IMR-90 (cell line): ENCODE measurements around the gene ZDHHC7. TPM values are rescaled to one million over a fixed set of nuclear protein-coding genes. Genes with fewer than 3 reads are reported as not detected.
"Not testable (repeated sequence)": the region's sequence is repeated elsewhere in the genome, so short reads cannot be mapped to it uniquely, and the experiment has no call there.

Source experiments
- ATAC-seq: fragments of 200-7000 bp; cut with Tn5 transposase; 2 replicates; pipeline ENCODE4 v1.9.1; 2020; ENCODE audit warnings: low read depth, mild to moderate bottlenecking, moderate library complexity
- BruUV-seq: library from RNA; stranded (reverse); fragments of 400-500 nt; replicated peaks from 2 replicates; lab custom pipeline; 2021; lab: Mats Ljungman, UMichigan
- CTCF ChIA-PET: fragments of 300-600 bp; formaldehyde crosslinking; extraction: SDS; loops from one replicate; lab custom pipeline; 2021; ENCODE audit warnings: antibody characterized with exemption; lab: Yijun Ruan, JAX
- POLR2A ChIA-PET: fragments of 300-600 bp; sonication (Branson Sonifier 250); formaldehyde crosslinking; loops from one replicate; lab custom pipeline; 2022; ENCODE audit warnings: antibody characterized with exemption; ENCODE audit not compliant: unreplicated experiment; lab: Charles Lee
- DNase-seq: peaks from one replicate; pipeline ENCODE4 v3.0.0; 2013
- H2AFZ ChIP-seq: replicated peaks from 2 replicates; pipeline ENCODE3; 2013; ENCODE audit warnings: low read length, mild to moderate bottlenecking; ENCODE audit not compliant: poor library complexity
- H2AK5ac ChIP-seq: 2 replicates; pipeline ENCODE4 v1.6.1; 2013; ENCODE audit warnings: low read depth, low read length, inconsistent platforms
- H2AK9ac ChIP-seq: replicated peaks from 2 replicates; pipeline ENCODE3; 2013; ENCODE audit warnings: mild to moderate bottlenecking, low read depth, low read length, moderate library complexity; ENCODE audit not compliant: poor library complexity
- H2BK120ac ChIP-seq: 2 replicates; pipeline ENCODE4 v1.6.1; 2013; ENCODE audit warnings: low read depth, low read length, inconsistent platforms
- H2BK15ac ChIP-seq: 3 replicates; pipeline ENCODE4 v1.6.1; 2013; ENCODE audit warnings: low read depth, low read length, inconsistent platforms
- H2BK20ac ChIP-seq: 2 replicates; pipeline ENCODE4 v1.6.1; 2013; ENCODE audit warnings: low read depth, mild to moderate bottlenecking, inconsistent platforms, low read length, moderate library complexity
- H2BK5ac ChIP-seq: 2 replicates; pipeline ENCODE4 v1.6.1; 2013; ENCODE audit warnings: mild to moderate bottlenecking, low read depth, low read length, inconsistent platforms; ENCODE audit not compliant: poor library complexity, severe bottlenecking
- H3K14ac ChIP-seq: replicated peaks from 2 replicates; pipeline ENCODE4 v1.6.1; 2013; ENCODE audit warnings: low read depth, low read length, inconsistent platforms
- H3K18ac ChIP-seq: 2 replicates; pipeline ENCODE4 v1.6.1; 2013; ENCODE audit warnings: low read depth, low read length, control low read depth
- H3K23ac ChIP-seq: 2 replicates; pipeline ENCODE4 v1.6.1; 2013; ENCODE audit warnings: low read depth, low read length, inconsistent platforms
- H3K27ac ChIP-seq: 2 replicates; pipeline ENCODE4 v1.5.1; 2013; ENCODE audit warnings: mild to moderate bottlenecking, control low read depth, low read length; ENCODE audit not compliant: insufficient read depth
- H3K27me3 ChIP-seq: 2 replicates; pipeline ENCODE4 v1.6.1; 2013; ENCODE audit warnings: low read length; ENCODE audit not compliant: control insufficient read depth, insufficient read depth
- H3K36me3 ChIP-seq: 2 replicates; pipeline ENCODE4 v1.6.1; 2013; ENCODE audit warnings: low read length, mixed read lengths; ENCODE audit not compliant: control insufficient read depth, insufficient read depth
- H3K4ac ChIP-seq: 2 replicates; pipeline ENCODE4 v1.6.1; 2013; ENCODE audit warnings: low read depth, low read length, inconsistent platforms
- H3K4me1 ChIP-seq: 2 replicates; pipeline ENCODE4 v1.6.1; 2013; ENCODE audit warnings: low read length, mixed read lengths; ENCODE audit not compliant: control insufficient read depth, insufficient read depth
- H3K4me2 ChIP-seq: 2 replicates; pipeline ENCODE4 v1.6.1; 2013; ENCODE audit warnings: low read depth, mild to moderate bottlenecking, control low read depth, low read length, moderate library complexity
- H3K4me3 ChIP-seq: 2 replicates; pipeline ENCODE4 v1.5.1; 2013; ENCODE audit warnings: low read depth, mild to moderate bottlenecking, control low read depth, low read length, moderate library complexity; ENCODE audit not compliant: insufficient read depth
- H3K56ac ChIP-seq: 2 replicates; pipeline ENCODE4 v1.6.1; 2013; ENCODE audit warnings: low read length, inconsistent platforms; ENCODE audit not compliant: insufficient read depth; ENCODE audit errors: extremely low read depth
- H3K79me1 ChIP-seq, 2 experiments: 2 replicates each; pipeline ENCODE4 v1.6.1; 2013; ENCODE audit warnings: low read length in 2 of 2, inconsistent platforms in 1 of 2, low read depth in 1 of 2
- H3K9ac ChIP-seq: 2 replicates; pipeline ENCODE4 v1.6.1; 2013; ENCODE audit warnings: low read depth, low read length, control low read depth
- H3K9me1 ChIP-seq: 2 replicates; pipeline ENCODE4 v1.6.1; 2013; ENCODE audit warnings: low read length, inconsistent platforms; ENCODE audit not compliant: insufficient read depth
- H3K9me3 ChIP-seq: 2 replicates; pipeline ENCODE4 v1.6.1; 2013; ENCODE audit warnings: low read length; ENCODE audit not compliant: control insufficient read depth, insufficient read depth
- H4K20me1 ChIP-seq: 2 replicates; pipeline ENCODE4 v1.6.1; 2013; ENCODE audit warnings: low read length, inconsistent platforms; ENCODE audit not compliant: insufficient read depth
- H4K5ac ChIP-seq: 2 replicates; pipeline ENCODE4 v1.6.1; 2013; ENCODE audit warnings: mild to moderate bottlenecking, low read depth, low read length, control low read depth
- H4K8ac ChIP-seq, 2 experiments: 2 replicates each; pipeline ENCODE4 v1.6.1; 2013; ENCODE audit warnings: low read depth in 2 of 2, low read length in 2 of 2, control low read depth in 1 of 2, inconsistent platforms in 1 of 2
- H4K91ac ChIP-seq: 2 replicates; pipeline ENCODE4 v1.6.1; 2013; ENCODE audit warnings: low read depth, low read length, inconsistent platforms; ENCODE audit not compliant: insufficient read depth
- WGBS, 2 experiments: methylation state at CpG; one replicate each; pipeline versions ENCODE4 v1.1.5 to v1.1.7; 2013; ENCODE audit warnings: missing lambda C conversion rate in 2 of 2; ENCODE audit not compliant: insufficient read length in 1 of 2; ENCODE audit errors: extremely low coverage in 2 of 2; 5-methylcytosine and 5-hydroxymethylcytosine counted together
- dilution Hi-C: fragments of 300-500 bp; cut with HindIII; formaldehyde crosslinking; loops from one replicate; pipeline ENCODE4 v1.14.3; 2018; ENCODE audit warnings: low sequenced_read_pairs; ENCODE audit not compliant: unreplicated experiment
- in situ Hi-C: fragments of 300-500 bp; cut with MboI; formaldehyde crosslinking; loops from 3 replicates; pipeline ENCODE4 v1.14.3; 2019; ENCODE audit warnings: low sequenced_read_pairs, inconsistent platforms, mixed read lengths
- intact Hi-C: fragments of 100-400 bp; cut with micrococcal nuclease; formaldehyde crosslinking; loops from 2 replicates; pipeline ENCODE4 v1.10.0; 2022
- polyA plus RNA-seq, 3 experiments: library from polyadenylated mRNA; depleted of rRNA; stranded (reverse); fragments of >200 nt; gene quantifications; 2 replicates each; pipeline ENCODE4 v1.2.3, GENCODE V29; 2012; ENCODE audit warnings: low replicate concordance in 1 of 3
- total RNA-seq: library from RNA; depleted of rRNA; stranded (reverse); fragments of >200 nt; gene quantifications from 2 replicates; pipeline ENCODE4 v1.2.3, GENCODE V29; 2012

The ZDHHC7 gene
- total and polyA plus RNA-seq, 2 of the 4 experiments (the other 2 are of a cell fraction) = 80.1 to 97.1 TPM

- H4K20me1 ChIP-seq = peaks cover 23% of the 10 kb centered on the region
- H4K5ac ChIP-seq, DNase-seq, in situ Hi-C loops, H3K27me3 ChIP-seq, H3K14ac ChIP-seq, H4K91ac ChIP-seq, H2BK5ac ChIP-seq, BruUV-seq, H3K9ac ChIP-seq, intact Hi-C loops, H3K18ac ChIP-seq, H3K27ac ChIP-seq, H3K4me3 ChIP-seq, ATAC-seq, H3K36me3 ChIP-seq, H3K9me1 ChIP-seq, H3K9me3 ChIP-seq, H2BK120ac ChIP-seq, H4K8ac ChIP-seq, H3K56ac ChIP-seq, dilution Hi-C loops, H3K23ac ChIP-seq, H2BK15ac ChIP-seq, H2AFZ ChIP-seq, H3K4me2 ChIP-seq, H2AK9ac ChIP-seq, H2BK20ac ChIP-seq: not testable (repeated sequence)
- H3K79me1 ChIP-seq = peaks cover 9 to 34% of the 10 kb centered on the region in 2 experiments; a peak in 3 of 4 replicates
- WGBS, 2 experiments = no CpG with 5 or more reads among the region's 3 CpGs
- CTCF ChIA-PET = interaction anchor here (1.0 kb wide), 1 partner anchor 48 kb away, joined by 3 read pairs; no protein-coding TSS in a partner anchor
- peak overlapping the region; percentile 43; the same call in 1 of the 2 replicates for H2AK5ac ChIP-seq
- H3K4ac ChIP-seq = peak overlapping the region; percentile 45; the same call in 1 of the 2 replicates
- POLR2A ChIA-PET = interaction anchor here (0.6 kb wide), 2 partner anchors 19 to 27 kb away, joined by 6 read pairs; no protein-coding TSS in a partner anchor
- H3K4me1 ChIP-seq = peaks cover 13% of the 10 kb centered on the region
Measured at GRCh38 chr16:85054321-85054720, 43.0 kb upstream of the ZDHHC7 start.
